ENCODE measurements around the gene NIPAL1. TPM values are rescaled to one million over a fixed set of nuclear protein-coding genes. Genes with fewer than 3 reads are reported as not detected.

The NIPAL1 gene
- total RNA-seq, 2 donors from 2014 or later, result 0.91 to 1.7 TPM

- H3K27ac Mint-ChIP-seq, result no peak overlapping the region
- ATAC-seq, result no peak
- H3K4me1 Mint-ChIP-seq, result peaks cover 6% of the 10 kb centered on the region
- H3K27me3 Mint-ChIP-seq, result peaks cover 33% of the 10 kb centered on the region
- H3K36me3 Mint-ChIP-seq (ENCODE audit: low read depth), result peaks cover 2% of the 10 kb centered on the region
- no peak overlapping the region for H3K4me3 Mint-ChIP-seq
- no peaks in the 10 kb centered on the region for H3K9me3 ChIP-seq (ENCODE audit: control insufficient read depth, low read length, poor library complexity, severe bottlenecking)
- DNase-seq, result no peak
These were observed 4.8 kb upstream of the NIPAL1 start for GRCh38 chr4:48011722-48012121.

GRCh38 chr4:48012824-48013223 is 3.7 kb upstream of the NIPAL1 start:
- no peaks in the 10 kb centered on the region for H3K9me3 ChIP-seq (ENCODE audit: control insufficient read depth, low read length, poor library complexity, severe bottlenecking)
- peaks cover 2% of the 10 kb centered on the region for H3K36me3 Mint-ChIP-seq (ENCODE audit: low read depth)
- H3K4me3 Mint-ChIP-seq, result no peak overlapping the region
- peaks cover 8% of the 10 kb centered on the region for H3K4me1 Mint-ChIP-seq
- DNase-seq (no peak), ATAC-seq (no peak)
- H3K27me3 Mint-ChIP-seq, result peaks cover 37% of the 10 kb centered on the region
- no peak overlapping the region for H3K27ac Mint-ChIP-seq

GRCh38 chr4:48015216-48015615 is 1.4 kb upstream of the NIPAL1 start:
- H3K4me1 Mint-ChIP-seq, result peaks cover 8% of the 10 kb centered on the region
- no peak overlapping the region for H3K4me3 Mint-ChIP-seq
- peaks cover 2% of the 10 kb centered on the region for H3K36me3 Mint-ChIP-seq (ENCODE audit: low read depth)

GRCh38 chr4:48015678-48016077 is 894 bp upstream of the NIPAL1 start:
- DNase-seq, result no peak
- Mint-ChIP-seq H3K4me1 (peaks cover 8% of the 10 kb centered on the region), H3K4me3 (peak overlapping the region; percentile 93), H3K27me3 (peaks cover 39% of the 10 kb centered on the region), H3K27ac (peak overlapping the region; percentile 34), H3K36me3 (ENCODE audit: low read depth) (peaks cover 2% of the 10 kb centered on the region)
- no peaks in the 10 kb centered on the region for H3K9me3 ChIP-seq (ENCODE audit: control insufficient read depth, low read length, poor library complexity, severe bottlenecking)
- no peak for ATAC-seq

More at GRCh38 chr4:48015216-48015615, 1.4 kb upstream of the NIPAL1 start:
- ATAC-seq (no peak), DNase-seq (no peak)
- Mint-ChIP-seq H3K27me3 (peaks cover 43% of the 10 kb centered on the region), H3K27ac (no peak overlapping the region)
- no peaks in the 10 kb centered on the region for H3K9me3 ChIP-seq (ENCODE audit: control insufficient read depth, low read length, poor library complexity, severe bottlenecking)

GRCh38 chr4:48017108-48017571 is 568 bp downstream of the NIPAL1 start:
- H3K27me3 Mint-ChIP-seq, result peaks cover 30% of the 10 kb centered on the region

GRCh38 chr4:48018112-48018511 is 1.5 kb downstream of the NIPAL1 start:
- Mint-ChIP-seq H3K4me1 (peaks cover 11% of the 10 kb centered on the region), H3K4me3 (peak overlapping the region; percentile 93)

More at GRCh38 chr4:48017108-48017571, 568 bp downstream of the NIPAL1 start:
- Mint-ChIP-seq H3K4me3 (peak overlapping the region; percentile 93), H3K27ac (no peak overlapping the region), H3K4me1 (peaks cover 11% of the 10 kb centered on the region), H3K36me3 (ENCODE audit: low read depth) (peaks cover 4% of the 10 kb centered on the region)
- peak; percentile 14 for ATAC-seq
- no peaks in the 10 kb centered on the region for H3K9me3 ChIP-seq (ENCODE audit: control insufficient read depth, low read length, poor library complexity, severe bottlenecking)
- DNase-seq, result peak in 1 of 3 donors; percentile 12

GRCh38 chr4:48021100-48021499 is 4.5 kb downstream of the NIPAL1 start:
- ATAC-seq, result no peak
- peaks cover 5% of the 10 kb centered on the region for H3K4me1 Mint-ChIP-seq
- no peak overlapping the region for H3K4me3 Mint-ChIP-seq
- no peaks in the 10 kb centered on the region for H3K9me3 ChIP-seq (ENCODE audit: control insufficient read depth, low read length, poor library complexity, severe bottlenecking)
- peaks cover 8% of the 10 kb centered on the region for H3K36me3 Mint-ChIP-seq (ENCODE audit: low read depth)
- H3K27me3 Mint-ChIP-seq, result peaks cover 31% of the 10 kb centered on the region
- DNase-seq, result no peak
- H3K27ac Mint-ChIP-seq, result no peak overlapping the region

More at GRCh38 chr4:48018112-48018511, 1.5 kb downstream of the NIPAL1 start:
- DNase-seq (no peak), ATAC-seq (no peak)
- peaks cover 28% of the 10 kb centered on the region for H3K27me3 Mint-ChIP-seq
- H3K36me3 Mint-ChIP-seq (ENCODE audit: low read depth), result peaks cover 3% of the 10 kb centered on the region
- no peaks in the 10 kb centered on the region for H3K9me3 ChIP-seq (ENCODE audit: control insufficient read depth, low read length, poor library complexity, severe bottlenecking)
- no peak overlapping the region for H3K27ac Mint-ChIP-seq

GRCh38 chr4:48022192-48022799 is 5.7 kb downstream of the NIPAL1 start:
- Mint-ChIP-seq H3K27ac (no peak overlapping the region), H3K27me3 (peaks cover 30% of the 10 kb centered on the region), H3K36me3 (ENCODE audit: low read depth) (peaks cover 8% of the 10 kb centered on the region), H3K4me1 (peaks cover 5% of the 10 kb centered on the region), H3K4me3 (no peak overlapping the region)
- no peak for ATAC-seq
- H3K9me3 ChIP-seq (ENCODE audit: control insufficient read depth, low read length, poor library complexity, severe bottlenecking), result no peaks in the 10 kb centered on the region
- no peak for DNase-seq

GRCh38 chr4:48024522-48024921 is 8.0 kb downstream of the NIPAL1 start:
- H3K27ac Mint-ChIP-seq, result no peak overlapping the region
- H3K4me1 Mint-ChIP-seq, result peaks cover 9% of the 10 kb centered on the region
- DNase-seq, result no peak
- no peak overlapping the region for H3K4me3 Mint-ChIP-seq
- ATAC-seq, result no peak
- peaks cover 27% of the 10 kb centered on the region for H3K27me3 Mint-ChIP-seq
- H3K9me3 ChIP-seq (ENCODE audit: control insufficient read depth, low read length, poor library complexity, severe bottlenecking), result no peaks in the 10 kb centered on the region
- peaks cover 8% of the 10 kb centered on the region for H3K36me3 Mint-ChIP-seq (ENCODE audit: low read depth)

- Mint-ChIP-seq H3K36me3 (ENCODE audit: low read depth) (peaks cover 8% of the 10 kb centered on the region), H3K27me3 (peaks cover 23% of the 10 kb centered on the region), H3K4me1 (peaks cover 9% of the 10 kb centered on the region), H3K27ac (no peak overlapping the region), H3K4me3 (no peak overlapping the region)
- H3K9me3 ChIP-seq (ENCODE audit: control insufficient read depth, low read length, poor library complexity, severe bottlenecking), result no peaks in the 10 kb centered on the region
- no peak for DNase-seq
- ATAC-seq, result no peak
These were observed 8.4 kb downstream of the NIPAL1 start for GRCh38 chr4:48025005-48025404.

GRCh38 chr4:48027653-48028052 is 11.1 kb downstream of the NIPAL1 start:
- H3K27ac Mint-ChIP-seq, result no peak overlapping the region
- H3K27me3 Mint-ChIP-seq, result peaks cover 12% of the 10 kb centered on the region
- no peaks in the 10 kb centered on the region for H3K9me3 ChIP-seq (ENCODE audit: control insufficient read depth, low read length, poor library complexity, severe bottlenecking)
- H3K4me1 Mint-ChIP-seq, result peaks cover 7% of the 10 kb centered on the region
- no peak overlapping the region for H3K4me3 Mint-ChIP-seq
- DNase-seq, result no peak
- H3K36me3 Mint-ChIP-seq (ENCODE audit: low read depth), result peaks cover 5% of the 10 kb centered on the region
- ATAC-seq, result no peak

GRCh38 chr4:48028696-48029095 is 12.1 kb downstream of the NIPAL1 start:
- H3K27me3 Mint-ChIP-seq, result peaks cover 12% of the 10 kb centered on the region
- no peaks in the 10 kb centered on the region for H3K9me3 ChIP-seq (ENCODE audit: control insufficient read depth, low read length, poor library complexity, severe bottlenecking)
- H3K4me1 Mint-ChIP-seq, result peaks cover 7% of the 10 kb centered on the region
- H3K36me3 Mint-ChIP-seq (ENCODE audit: low read depth), result peaks cover 5% of the 10 kb centered on the region
- no peak for ATAC-seq
- DNase-seq, result no peak
- H3K27ac Mint-ChIP-seq, result no peak overlapping the region
- H3K4me3 Mint-ChIP-seq, result no peak overlapping the region

GRCh38 chr4:48030470-48030869 is 13.9 kb downstream of the NIPAL1 start:
- no peak overlapping the region for H3K4me3 Mint-ChIP-seq

More at GRCh38 chr4:48030470-48030869, 13.9 kb downstream of the NIPAL1 start:
- H3K27ac Mint-ChIP-seq, result no peak overlapping the region
- peaks cover 10% of the 10 kb centered on the region for H3K4me1 Mint-ChIP-seq
- H3K9me3 ChIP-seq (ENCODE audit: control insufficient read depth, low read length, poor library complexity, severe bottlenecking), result no peaks in the 10 kb centered on the region
- ATAC-seq (no peak), DNase-seq (no peak)
- H3K36me3 Mint-ChIP-seq (ENCODE audit: low read depth), result peaks cover 3% of the 10 kb centered on the region
- no peaks in the 10 kb centered on the region for H3K27me3 Mint-ChIP-seq

Measured in T-helper 17 cell (primary cell).